GM18508 (cell line): ENCODE data around the gene TSPYL6.

ENCODE experiments used
- ATAC-seq: cut with Tn5 transposase; IDR thresholded peaks from one replicate; pipeline ENCODE4 v1.9.1; 2021; ENCODE audit warnings: moderate number of reproducible peaks; ENCODE audit not compliant: insufficient read depth, unreplicated experiment

Gene TSPYL6

GRCh38 chr2:54207666-54208195 is 48.3 kb downstream of the TSPYL6 start:
- no peak for ATAC-seq

- ATAC-seq: no peak
Measured at GRCh38 chr2:54206596-54206995, 49.4 kb downstream of the TSPYL6 start.

GRCh38 chr2:54204476-54204875 is 51.6 kb downstream of the TSPYL6 start:
- no peak for ATAC-seq
